Stimulated activated CD8-positive, alpha-beta memory T cell treated with anti-CD3 and anti-CD28 coated beads, Interleukin-4, amount 100 ng/mL, for 1 hour (primary cell): ENCODE data around the gene ALKBH4.
"Not testable (repeated sequence)": the region's sequence is repeated elsewhere in the genome, so short reads cannot be mapped to it uniquely, and the experiment has no call there.

Experiments used
- DNase-seq, 2 donors: peaks; one replicate each; pipeline ENCODE4 v3.0.0-alpha.2; 2020; ENCODE audit warnings: low read depth in 2 of 2, low spot score in 1 of 2

Gene ALKBH4

GRCh38 chr7:102429141-102429899 is 35.3 kb downstream of the ALKBH4 start:
- no peak for DNase-seq

- DNase-seq = no peak
Measured at GRCh38 chr7:102427019-102427405, 37.7 kb downstream of the ALKBH4 start.

- no peak for DNase-seq
Measured at GRCh38 chr7:102426268-102427018, 38.2 kb downstream of the ALKBH4 start.

- peak; percentile 68 to 76 for DNase-seq
Measured at GRCh38 chr7:102425639-102426267, 38.9 kb downstream of the ALKBH4 start.

GRCh38 chr7:102424787-102425218 is 39.9 kb downstream of the ALKBH4 start:
- DNase-seq = no peak

GRCh38 chr7:102424129-102424551 is 40.5 kb downstream of the ALKBH4 start:
- no peak for DNase-seq

GRCh38 chr7:102421706-102422240 is 42.9 kb downstream of the ALKBH4 start:
- DNase-seq = no peak

- DNase-seq = no peak
Measured at GRCh38 chr7:102418592-102418991, 46.1 kb downstream of the ALKBH4 start.

- no peak for DNase-seq
Measured at GRCh38 chr7:102417105-102417504, 47.6 kb downstream of the ALKBH4 start.

- no peak for DNase-seq
Measured at GRCh38 chr7:102416406-102416805, 48.3 kb downstream of the ALKBH4 start.

GRCh38 chr7:102415685-102416225 is 48.9 kb downstream of the ALKBH4 start:
- peak in 1 of 2 donors; percentile 19 for DNase-seq

GRCh38 chr7:102413611-102414010 is 51.1 kb downstream of the ALKBH4 start:
- DNase-seq = no peak

- no peak for DNase-seq
Measured at GRCh38 chr7:102413091-102413490, 51.6 kb downstream of the ALKBH4 start.

GRCh38 chr7:102412548-102412947 is 52.1 kb downstream of the ALKBH4 start:
- no peak for DNase-seq

- no peak for DNase-seq
Measured at GRCh38 chr7:102410918-102411317, 53.7 kb downstream of the ALKBH4 start.

GRCh38 chr7:102410123-102410522 is 54.5 kb downstream of the ALKBH4 start:
- no peak for DNase-seq

- DNase-seq = no peak
Measured at GRCh38 chr7:102409340-102409739, 55.3 kb downstream of the ALKBH4 start.

GRCh38 chr7:102408530-102408929 is 56.1 kb downstream of the ALKBH4 start:
- DNase-seq = not testable (repeated sequence)

- no peak for DNase-seq
Measured at GRCh38 chr7:102407910-102408309, 56.8 kb downstream of the ALKBH4 start.
